Measurements from ENCODE around the gene GPRASP2. TPM values are rescaled to one million over a fixed set of nuclear protein-coding genes. Genes with fewer than 3 reads are reported as not detected.
"Not testable (repeated sequence)": the region's sequence is repeated elsewhere in the genome, so short reads cannot be mapped to it uniquely, and the experiment has no call there.

The GPRASP2 gene
- 84.8 TPM for total RNA-seq

DNA sequence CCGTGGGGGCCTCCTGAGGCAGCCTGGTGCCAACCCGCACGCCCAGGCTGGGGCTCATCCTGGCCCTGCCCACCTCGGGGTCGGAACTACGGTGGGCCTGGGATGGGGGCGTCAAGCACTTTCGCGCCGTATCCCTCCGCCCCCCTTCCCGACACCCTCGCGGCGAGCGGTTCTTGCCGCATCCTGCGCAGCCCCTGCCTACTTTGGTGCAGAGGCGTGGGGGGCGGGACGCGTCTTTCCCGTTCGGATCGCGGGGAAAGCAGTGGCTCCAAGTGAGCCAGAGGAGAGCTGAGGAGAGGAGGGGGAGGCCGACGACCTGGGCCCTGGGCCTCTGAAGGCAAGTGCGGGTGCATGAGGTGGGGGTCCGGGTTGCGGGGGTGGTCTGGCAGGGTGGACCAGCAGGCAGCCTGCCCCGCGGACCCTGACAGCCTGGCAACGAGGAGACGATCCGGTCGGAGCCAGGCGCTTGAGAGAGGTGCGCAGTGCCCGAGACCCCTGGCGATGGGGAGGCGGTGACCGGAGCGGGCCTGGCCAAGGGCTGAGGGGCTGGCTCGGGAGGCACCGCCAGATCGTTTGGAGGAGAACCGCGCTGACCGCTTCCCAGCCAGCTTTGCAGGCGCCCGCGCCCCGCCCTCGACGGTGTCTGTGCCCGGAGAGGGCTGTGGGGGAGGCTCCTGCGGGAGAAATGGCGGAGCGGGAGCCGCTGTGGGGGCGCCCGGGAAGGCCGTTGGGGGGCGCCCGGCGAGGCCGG, at the start of gene GPRASP2:
Gene GPRASP2, plus strand, starts transcription at position 233 of the 751 bp plus-strand sequence. CDS start 2,422 bp downstream, outside the sequence.
- no peak for FAIRE-seq

DNA sequence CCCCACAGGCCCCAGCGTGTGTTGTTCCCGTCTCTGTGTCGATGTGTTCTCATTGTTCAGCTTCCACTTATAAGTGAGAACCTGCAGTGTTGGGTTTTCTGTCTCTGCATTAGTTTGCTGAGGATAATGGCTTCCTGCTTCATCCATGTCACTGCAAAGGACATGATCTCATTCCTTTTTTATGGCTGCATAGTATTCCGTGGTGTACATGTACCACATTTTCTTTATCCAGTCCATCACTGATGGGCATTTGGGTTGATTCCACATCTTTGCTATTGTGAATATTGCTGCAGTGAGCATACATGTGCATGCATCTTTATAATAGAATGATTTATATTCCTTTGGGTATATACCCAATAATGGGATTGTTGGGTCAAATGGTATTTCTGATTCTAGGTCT, 48.4 kb upstream of the GPRASP2 start:
- DNase-seq (ENCODE audit: low spot score in 2 of 2); FAIRE-seq: not testable (repeated sequence)

More for the DNA sequence above, at the start of gene GPRASP2:
- peak; percentile 18 to 38 for DNase-seq (ENCODE audit: low spot score in 2 of 2)

DNA sequence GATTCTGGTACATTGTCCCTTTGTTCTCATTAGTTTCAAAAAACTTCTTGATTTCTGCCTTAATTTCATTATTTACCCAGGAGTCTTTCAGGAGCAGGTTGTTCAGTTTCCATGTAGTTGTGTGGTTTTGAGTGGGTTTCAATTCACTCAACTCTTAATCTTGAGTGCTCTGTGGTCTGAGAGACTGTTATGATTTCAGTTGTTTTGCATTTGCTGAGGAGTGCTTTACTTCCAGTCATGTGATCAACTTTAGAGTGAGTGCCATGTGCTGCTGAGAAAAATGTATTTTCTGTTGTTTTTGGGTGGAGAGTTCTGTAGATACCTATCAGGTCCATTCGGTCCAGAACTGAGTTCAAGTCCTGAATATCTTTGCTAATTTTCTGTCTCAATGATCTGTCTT, 45.2 kb upstream of the GPRASP2 start:
- not testable (repeated sequence) for DNase-seq (ENCODE audit: low spot score in 2 of 2); FAIRE-seq

DNA sequence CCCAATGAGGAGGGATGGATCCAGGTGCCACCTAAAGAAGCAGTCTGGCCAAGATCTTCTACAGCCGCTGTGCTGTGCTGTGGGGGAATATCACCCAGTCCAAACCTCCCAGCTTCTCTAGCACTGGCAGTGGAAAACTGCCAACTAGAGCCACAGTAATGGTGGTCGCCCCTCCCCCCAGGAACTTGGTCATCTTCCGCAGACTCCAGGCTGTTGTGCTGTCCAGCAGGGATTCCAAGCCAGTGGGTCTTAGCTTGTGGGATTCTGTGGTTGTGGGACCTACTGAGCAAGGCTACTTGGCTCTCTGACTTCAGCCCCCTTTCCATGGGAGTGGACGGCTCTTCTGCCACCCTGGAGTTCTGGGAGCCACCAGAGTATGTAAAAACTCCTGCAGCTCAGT, 42.7 kb upstream of the GPRASP2 start:
- FAIRE-seq (no peak), DNase-seq (ENCODE audit: low spot score in 2 of 2) (no peak)

DNA sequence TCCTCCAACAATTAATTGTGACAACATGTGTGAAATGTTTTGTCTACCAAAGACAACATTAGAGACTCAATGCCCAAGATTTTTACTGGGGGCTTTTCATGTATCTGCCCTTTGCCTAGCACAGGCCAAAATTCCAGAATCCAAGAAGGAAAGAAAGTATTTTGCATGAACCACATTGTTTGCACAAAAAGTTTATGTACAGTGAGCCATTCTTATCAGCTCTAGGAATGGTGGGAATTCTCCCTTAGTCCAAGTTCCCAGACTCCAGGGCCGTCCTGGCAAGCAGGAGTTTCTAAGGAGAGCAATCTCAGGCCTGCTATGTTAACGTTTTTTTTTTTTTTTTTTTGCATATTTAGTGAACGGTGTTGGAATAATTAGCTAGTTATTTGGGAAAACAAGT, 39.4 kb upstream of the GPRASP2 start:
- no peak for FAIRE-seq

DNA sequence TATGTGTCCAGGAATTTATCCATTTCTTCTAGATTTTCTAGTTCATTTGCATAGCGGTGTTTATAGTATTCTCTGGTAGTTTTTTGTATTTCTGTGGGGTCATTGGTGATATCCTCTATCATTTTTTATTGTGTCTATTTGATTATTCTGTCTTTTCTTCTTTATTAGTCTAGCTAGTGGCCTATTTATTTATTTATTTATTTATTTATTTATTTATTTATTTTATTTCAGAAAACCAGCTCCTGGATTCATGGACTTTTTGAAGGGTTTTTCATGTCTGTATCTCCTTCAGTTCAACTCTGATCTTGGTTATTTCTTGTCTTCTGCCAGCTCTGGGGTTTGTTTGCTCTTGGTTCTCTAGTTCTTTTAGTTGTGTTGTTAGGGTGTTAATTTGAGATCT, 34.8 kb upstream of the GPRASP2 start:
- not testable (repeated sequence) for DNase-seq (ENCODE audit: low spot score in 2 of 2); FAIRE-seq

More for the DNA sequence above, 39.4 kb upstream of the GPRASP2 start:
- no peak for DNase-seq (ENCODE audit: low spot score in 2 of 2)

DNA sequence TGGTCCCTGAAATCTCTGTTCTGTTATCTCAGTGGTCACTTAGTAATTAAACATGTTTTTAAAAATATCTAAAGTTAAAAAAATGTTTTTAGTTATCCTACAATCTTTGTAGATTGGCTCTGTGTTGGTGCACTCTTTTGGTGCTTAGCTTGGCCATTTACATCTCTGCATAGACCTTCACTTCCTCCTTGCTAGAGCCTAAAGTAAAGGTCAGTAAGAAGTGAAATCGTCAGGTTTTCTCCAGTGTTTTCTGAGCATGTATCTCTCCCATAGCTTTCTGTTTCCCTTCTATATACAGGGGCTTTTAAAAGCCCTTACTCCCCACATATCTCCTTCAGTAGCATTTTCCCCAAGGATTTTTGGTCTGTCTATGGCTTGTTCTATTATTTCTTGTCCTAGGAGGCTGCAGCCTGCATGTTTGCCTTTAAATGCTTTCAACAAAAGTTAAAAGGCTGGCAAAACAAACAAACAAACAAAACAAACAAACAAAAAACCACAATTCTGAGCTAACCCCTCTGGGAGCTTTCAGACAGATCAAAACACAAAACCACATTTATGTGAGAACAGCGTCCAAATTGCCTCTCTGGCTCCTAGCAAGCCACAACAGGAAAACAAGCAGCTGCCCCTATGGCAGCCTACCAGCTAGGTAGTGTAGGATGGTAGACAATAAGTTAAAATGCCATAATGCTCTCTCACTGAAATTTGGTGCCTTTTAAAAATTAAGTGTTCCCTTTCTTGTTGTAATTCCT, 27.3 kb upstream of the GPRASP2 start:
- no peak for FAIRE-seq
- DNase-seq (ENCODE audit: low spot score in 2 of 2): no peak

DNA sequence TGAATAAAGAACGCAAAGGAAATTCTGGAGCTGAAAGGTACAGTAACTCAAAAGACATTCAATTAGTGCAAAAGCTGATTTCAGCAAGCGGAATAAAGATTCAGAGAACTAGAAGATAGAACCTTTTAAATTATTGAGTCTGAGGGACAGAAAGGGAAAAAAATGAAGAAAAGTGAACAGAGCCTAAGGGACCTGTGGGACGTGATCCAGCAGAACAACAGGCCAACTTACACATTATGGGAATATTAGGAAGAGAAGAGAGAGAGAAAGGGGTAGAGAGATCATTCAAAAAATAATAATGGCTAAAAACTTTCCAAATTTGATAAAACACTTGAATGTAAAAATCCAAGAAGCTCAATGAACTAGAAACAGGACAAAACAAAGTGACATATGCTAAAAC, 17.5 kb upstream of the GPRASP2 start:
- FAIRE-seq (no peak), DNase-seq (ENCODE audit: low spot score in 2 of 2) (no peak)

DNA sequence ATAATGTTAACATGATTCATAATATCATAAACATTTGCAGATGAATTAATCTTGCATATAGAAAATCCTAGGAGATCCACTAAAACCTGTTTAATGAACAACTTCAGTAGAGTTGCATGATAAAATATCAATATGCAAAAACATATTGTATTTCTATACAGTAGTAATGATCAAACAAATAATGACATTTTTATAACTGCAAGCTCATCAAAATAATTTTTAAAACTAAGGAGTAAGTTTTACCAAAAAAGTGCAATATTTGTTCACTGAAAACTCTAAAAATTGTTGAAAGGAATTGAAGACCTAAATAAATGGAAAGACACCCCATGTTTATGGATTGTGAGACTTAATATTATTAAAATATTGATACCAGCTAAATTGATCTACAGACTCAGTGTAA, 15.9 kb upstream of the GPRASP2 start:
- FAIRE-seq: no peak
- DNase-seq (ENCODE audit: low spot score in 2 of 2): no peak

DNA sequence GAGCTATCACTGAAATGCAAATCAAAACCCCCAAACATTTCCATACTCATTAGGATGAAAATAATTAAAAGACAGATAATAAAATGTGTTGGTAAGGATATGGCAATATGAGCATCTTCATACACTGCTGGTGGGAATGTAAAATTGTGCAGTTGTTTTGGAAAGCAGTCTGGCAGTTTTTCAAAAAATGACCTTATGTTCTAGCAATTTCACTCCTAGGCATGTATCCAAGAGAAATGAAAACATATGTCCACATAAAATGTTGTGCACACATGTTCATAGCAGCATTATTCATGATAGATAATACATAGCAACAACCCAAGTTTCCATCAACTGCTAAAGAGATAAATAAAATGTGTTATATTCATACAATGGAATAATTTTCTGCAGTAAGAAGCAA, 14.8 kb upstream of the GPRASP2 start:
- DNase-seq (ENCODE audit: low spot score in 2 of 2): no peak
- FAIRE-seq: no peak

DNA sequence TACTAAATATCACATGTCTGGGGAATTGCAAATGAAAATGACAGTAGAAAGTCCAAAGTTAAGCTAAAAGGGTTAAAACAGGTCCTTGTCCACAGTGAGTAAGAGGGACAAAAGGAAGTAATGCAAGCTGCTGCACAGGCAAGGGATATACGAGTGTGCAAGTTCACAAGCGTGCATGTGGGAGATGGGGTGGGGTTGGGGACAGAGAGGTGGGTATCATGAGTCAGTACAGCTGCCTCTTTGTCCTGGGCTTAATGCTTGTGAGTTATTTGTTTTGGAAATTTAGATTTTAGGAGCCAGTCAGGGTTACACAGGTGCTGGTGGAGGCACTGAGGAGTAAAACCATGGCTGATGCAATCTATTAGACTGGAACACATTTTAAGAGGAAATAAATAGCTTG, 3.3 kb upstream of the GPRASP2 start:
- FAIRE-seq (no peak), DNase-seq (ENCODE audit: low spot score in 2 of 2) (no peak)

DNA sequence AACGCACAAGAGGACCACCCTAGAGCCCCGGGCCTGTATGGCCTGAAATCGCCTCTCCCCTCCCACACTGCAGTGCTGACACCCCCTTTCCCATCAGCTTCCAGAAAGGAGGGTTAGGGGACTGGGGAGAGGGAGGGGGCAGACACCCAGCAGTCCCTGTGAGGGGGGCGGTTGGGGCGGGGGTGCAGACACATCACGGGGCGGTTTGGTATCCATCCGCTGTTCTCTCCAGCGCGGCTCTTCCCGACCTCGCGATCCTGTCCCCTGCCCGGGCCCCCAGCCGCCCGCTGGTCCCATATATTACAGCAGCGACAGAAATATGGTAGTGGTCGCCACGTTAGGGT, 404 bp upstream of the GPRASP2 start:
- DNase-seq (ENCODE audit: low spot score in 2 of 2): no peak
- FAIRE-seq: no peak

DNA sequence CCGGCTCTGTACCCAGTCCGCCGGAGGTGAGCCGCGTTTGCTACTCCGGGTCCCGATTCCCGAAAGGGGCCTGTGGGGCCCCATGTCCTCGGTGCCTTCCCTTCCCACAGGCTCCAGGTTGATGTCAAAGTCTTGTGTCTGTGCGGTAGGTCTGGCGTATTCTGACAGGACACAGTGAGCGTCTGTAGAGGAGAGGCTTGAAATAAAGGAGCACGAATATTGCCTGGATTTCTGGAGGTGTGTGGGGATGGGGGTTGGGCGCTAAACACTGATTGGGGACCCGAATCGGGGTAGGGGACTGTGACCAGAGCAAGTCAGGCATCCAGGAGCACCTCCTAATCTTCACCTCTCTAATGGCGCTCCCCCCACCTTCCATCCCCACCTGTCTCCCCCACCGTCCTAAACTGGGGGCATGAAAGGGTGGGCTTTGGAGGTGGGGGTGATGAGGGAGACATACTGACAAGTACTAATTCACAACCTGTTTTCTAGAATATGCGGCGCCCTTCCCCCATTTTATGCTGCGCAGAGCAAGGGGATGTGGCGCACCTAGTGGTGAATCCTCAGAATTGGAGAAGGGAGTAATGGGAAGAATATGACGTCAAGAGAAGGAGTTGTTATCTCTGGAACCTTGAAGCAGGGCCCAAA, 855 bp downstream of the GPRASP2 start:
- peak; percentile 28 to 40 for DNase-seq (ENCODE audit: low spot score in 2 of 2)
- FAIRE-seq: no peak

DNA sequence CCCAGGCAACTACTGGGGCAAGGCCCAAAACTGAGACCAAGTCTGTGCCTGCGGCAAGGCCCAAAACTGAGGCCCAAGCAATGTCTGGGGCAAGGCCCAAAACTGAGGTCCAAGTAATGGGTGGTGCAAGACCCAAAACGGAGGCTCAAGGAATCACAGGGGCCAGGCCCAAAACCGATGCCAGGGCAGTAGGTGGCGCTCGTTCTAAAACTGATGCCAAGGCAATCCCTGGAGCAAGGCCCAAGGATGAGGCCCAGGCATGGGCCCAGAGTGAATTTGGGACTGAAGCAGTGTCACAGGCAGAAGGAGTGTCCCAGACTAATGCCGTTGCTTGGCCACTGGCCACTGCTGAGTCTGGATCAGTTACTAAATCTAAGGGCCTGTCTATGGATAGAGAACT, 2.7 kb downstream of the GPRASP2 start:
- DNase-seq (ENCODE audit: low spot score in 2 of 2): no peak
- no peak for FAIRE-seq

DNA sequence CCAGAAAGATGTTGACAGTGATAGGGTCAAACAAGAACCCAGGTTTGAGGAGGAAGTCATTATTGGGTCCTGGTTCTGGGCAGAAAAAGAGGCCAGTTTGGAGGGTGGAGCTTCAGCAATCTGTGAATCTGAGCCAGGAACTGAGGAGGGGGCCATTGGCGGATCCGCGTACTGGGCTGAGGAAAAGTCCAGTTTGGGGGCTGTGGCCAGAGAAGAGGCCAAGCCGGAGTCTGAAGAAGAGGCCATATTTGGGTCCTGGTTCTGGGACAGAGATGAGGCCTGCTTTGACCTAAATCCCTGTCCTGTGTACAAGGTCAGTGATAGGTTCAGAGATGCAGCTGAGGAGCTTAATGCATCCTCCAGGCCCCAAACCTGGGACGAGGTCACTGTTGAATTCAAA, 3.7 kb downstream of the GPRASP2 start:
- DNase-seq (ENCODE audit: low spot score in 2 of 2) (no peak), FAIRE-seq (no peak)

DNA sequence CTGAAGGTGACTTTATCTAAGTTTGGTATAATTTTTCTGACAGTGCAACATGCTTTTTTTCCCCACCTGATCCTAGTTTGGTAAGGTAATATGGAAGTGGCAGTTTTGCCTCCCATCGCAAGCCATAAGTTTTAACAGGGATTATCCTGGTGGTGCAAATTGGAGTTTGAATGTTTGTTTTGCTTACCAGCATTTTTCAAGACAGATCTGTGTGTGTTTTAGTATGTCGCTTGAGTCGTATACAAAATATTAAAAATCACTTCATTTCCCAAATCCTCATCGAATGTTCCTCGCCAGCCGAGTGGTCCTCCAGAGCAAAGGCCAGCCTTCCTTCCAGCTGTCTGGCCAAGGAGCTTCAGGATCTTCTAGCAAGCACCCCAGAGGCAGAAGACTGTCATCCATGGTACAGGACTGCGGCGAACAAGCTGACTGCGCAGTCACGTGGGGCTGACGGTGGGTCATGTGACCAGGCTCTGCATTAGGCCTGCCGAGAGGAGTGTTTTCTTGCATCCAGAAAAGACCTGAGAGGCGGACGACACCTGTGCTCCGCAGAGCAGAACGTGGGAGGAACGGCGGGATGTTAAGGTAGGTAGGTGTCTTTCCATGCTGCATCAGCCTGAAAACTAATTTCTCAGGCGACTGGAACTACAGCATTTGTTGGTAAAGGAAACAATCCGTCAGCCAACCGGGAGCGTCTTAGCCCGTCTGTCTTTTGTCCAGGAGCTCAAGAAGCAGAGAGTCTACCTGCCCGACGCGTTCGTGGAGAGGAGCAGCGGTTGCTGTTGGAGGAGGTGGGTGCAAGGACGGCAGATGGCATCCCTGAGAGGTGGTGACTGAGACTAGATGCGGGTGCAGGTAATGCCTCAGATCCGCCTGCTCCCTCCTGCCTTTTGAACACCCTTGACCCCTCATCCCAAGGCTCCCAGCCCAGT, 8.3 kb downstream of the GPRASP2 start, which contains the start of gene GPRASP3:
Gene GPRASP3, plus strand, starts transcription at position 507 of the 932 bp plus-strand sequence. CDS start 28,253 bp downstream, outside the sequence.
- FAIRE-seq: no peak
- peak; percentile 49 to 54 for DNase-seq (ENCODE audit: low spot score in 2 of 2)

DNA sequence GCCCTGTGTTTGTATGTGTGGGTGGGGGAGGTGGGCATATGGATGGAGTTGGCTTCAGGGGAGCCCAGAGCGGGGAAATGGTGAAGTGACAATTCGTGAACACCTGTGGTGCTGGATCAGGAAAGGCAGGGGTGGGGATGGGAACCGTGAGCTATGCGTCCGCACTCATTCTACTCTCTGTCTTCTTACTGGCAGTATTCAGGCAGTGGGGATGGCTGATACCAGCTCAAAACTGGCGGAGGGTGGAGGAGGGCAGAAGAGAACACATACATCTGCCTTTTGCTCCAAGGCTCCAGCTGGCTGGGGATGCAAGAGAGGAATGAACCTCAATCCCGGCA, 8.9 kb downstream of the GPRASP2 start:
- not testable (repeated sequence) for FAIRE-seq; DNase-seq (ENCODE audit: low spot score in 2 of 2)

DNA sequence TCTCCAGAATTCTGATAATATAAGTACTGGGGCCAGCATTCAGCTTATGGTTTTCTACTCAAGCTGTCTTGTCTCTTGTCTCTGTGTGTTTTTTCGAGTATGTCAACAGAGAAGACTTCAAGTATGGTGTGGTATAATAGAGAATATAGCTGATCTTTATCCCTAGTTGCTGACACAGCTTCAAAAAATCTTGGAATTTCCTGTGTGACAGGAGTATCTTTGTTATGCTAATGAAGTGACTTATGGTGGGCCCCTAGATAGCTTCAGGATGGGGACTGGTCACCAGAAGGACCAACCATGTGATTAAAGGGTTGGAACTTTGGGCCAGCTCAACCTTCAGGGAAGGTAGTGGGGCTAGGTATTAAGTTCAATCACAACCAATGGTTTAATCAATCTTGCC, 11.2 kb downstream of the GPRASP2 start:
- FAIRE-seq: no peak
- DNase-seq (ENCODE audit: low spot score in 2 of 2): no peak

DNA sequence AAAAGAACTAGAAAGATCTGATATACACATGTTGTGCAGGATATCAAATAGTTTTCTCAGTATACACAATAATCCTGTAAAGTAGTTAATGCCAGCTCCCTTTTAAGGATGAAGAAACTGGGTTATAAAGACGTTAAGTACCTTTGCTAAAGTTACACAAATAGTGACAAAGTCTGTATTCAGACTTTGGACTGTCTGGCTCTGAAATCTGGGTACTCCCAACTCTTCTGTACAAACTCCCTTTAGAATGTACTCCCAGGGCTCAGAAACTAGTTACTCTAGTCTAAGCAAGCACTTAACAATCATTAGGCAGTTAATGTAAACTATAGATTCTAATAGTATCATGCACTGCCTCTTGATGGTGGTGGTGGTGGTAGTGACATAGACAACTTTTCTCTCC, 15.5 kb downstream of the GPRASP2 start:
- no peak for DNase-seq (ENCODE audit: low spot score in 2 of 2)
- FAIRE-seq: no peak

DNA sequence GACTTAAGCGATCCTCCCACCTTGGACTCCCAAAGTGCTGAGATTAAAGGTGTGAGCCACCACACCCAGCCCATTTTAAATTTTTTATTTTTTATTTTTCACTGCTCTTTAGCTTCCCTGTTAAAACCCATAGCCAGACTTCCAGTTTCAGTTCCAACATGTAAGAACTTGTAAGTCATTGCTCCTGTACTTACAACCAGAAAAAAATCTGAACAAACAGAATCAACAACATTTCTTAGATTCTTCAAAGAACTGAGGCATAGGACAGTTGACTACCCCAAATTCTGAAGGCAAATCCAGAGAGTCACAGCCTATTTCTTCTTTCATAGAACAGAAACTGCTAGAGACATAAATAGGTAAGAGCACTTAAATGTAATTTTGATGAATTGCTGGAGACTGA, 16.4 kb downstream of the GPRASP2 start:
- FAIRE-seq (no peak), DNase-seq (ENCODE audit: low spot score in 2 of 2) (no peak)

All from frontal cortex (tissue), 4 donors.